HG03135 (cell line): Measurements from ENCODE around the gene ZNF622.
"Not testable (repeated sequence)": the region's sequence is repeated elsewhere in the genome, so short reads cannot be mapped to it uniquely, and the experiment has no call there.

Experiments used
- ATAC-seq: cut with Tn5 transposase; IDR thresholded peaks from one replicate; pipeline ENCODE4 v1.9.1; 2021; ENCODE audit warnings: mild to moderate bottlenecking, moderate library complexity; ENCODE audit not compliant: unreplicated experiment

ZNF622 gene

DNA sequence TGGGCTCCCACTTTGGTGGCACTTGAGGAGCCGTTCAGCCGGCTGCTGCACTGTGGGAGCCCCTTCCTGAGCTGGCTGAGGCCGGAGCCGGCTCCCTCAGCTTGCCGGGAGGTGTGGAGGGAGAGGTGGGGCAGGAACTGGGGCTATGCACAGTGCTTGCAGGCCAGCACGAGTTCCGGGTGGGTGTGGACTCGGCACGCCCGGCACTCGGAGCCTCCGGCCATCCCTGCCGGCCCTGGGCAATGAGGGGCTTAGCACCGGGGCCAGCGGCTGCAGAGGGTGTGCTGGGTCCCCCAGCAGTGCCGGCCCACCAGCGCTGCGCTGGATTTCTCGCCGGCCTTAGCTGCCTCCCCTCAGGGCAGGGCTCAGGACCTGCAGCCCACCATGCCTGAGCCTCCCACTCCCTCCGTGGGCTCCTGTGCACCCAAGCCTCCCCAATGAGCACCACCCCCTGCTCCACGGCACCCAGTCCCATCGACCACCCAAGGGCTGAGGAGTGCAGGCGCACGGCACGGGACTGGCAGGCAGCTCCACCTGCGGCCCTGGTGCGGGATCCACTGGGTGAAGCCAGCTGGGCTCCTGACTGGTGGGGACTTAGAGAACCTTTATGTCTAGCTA lies 29.4 kb downstream of the ZNF622 start:
- not testable (repeated sequence) for ATAC-seq

DNA sequence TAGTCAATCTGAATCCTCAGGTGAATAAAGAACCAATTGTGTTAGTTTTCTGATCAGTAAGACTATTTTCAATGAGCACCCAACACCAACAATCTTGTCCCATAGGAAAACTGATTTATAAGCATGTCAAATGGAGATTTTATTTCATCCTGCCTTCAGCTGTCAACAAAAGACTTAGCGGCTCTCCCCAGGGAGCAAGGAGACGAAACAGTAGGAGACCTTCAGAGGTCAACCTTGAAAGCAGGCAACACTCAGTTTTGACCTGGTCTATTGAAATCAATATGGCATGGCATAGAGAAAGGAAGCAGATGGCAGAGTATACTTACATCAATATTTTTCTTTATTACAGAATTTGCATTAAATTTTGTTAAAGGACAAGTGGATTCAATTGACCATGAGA lies 34.1 kb downstream of the ZNF622 start:
- ATAC-seq, result no peak

DNA sequence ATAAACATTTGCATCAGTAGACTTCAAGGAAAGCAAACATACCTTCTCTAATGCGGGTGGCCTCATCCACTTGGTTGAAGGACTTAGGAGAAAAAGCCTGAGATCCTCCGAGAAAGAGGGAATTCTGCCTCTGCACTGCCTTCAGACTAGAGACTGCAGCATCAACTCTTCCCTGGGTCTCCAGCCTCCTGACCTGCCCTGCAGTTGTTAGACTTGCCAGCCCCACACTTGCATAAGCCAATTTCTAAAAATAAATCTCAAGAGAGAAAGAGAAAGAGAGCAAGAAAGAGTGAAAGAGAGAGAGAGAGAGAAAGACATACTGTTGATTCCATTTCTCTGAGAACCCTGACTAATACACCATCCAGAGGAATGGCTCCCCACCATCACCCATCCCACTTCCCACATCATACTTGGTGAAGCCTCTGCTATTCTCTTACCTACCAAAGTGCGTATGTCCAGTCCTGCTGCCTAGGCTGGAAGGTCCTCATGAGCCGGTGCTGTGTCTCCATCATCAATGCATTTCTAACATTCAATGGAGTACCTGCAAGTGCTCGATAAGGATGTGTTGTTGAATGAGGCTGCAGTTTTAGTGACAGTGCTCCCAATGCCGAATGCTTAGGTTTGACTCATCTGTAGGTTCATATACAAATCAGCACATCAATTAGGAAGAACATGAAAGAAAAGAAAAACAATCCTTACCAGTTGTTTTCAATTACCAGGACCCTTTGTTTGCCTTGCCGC lies 35.1 kb downstream of the ZNF622 start:
- ATAC-seq, result no peak

GRCh38 chr5:16428359-16428758 lies 37.2 kb downstream of the ZNF622 start:
- no peak for ATAC-seq

GRCh38 chr5:16427587-16427986 lies 38.0 kb downstream of the ZNF622 start:
- no peak for ATAC-seq

DNA sequence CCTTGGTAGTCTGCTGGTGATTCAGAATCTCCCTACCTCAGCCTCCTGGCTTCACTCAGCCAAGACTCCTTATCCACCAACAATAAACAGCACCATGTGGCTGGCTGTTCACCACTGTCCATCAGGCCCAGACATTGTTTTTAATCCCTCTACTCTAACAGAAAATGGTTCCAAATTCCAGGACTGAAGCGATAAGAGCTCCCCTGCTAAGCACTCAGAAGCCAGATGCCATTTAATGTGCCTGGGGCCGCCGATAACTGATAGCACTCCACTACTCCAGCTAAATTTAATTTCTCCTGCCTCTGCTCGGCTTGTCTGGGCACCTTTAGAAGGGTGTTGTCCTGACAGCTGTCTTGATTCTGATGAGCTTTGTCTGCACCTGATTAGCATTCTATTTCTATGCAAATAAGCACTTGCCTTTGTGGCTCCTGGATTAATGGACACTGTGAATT lies 47.1 kb downstream of the ZNF622 start:
- ATAC-seq, result no peak

DNA sequence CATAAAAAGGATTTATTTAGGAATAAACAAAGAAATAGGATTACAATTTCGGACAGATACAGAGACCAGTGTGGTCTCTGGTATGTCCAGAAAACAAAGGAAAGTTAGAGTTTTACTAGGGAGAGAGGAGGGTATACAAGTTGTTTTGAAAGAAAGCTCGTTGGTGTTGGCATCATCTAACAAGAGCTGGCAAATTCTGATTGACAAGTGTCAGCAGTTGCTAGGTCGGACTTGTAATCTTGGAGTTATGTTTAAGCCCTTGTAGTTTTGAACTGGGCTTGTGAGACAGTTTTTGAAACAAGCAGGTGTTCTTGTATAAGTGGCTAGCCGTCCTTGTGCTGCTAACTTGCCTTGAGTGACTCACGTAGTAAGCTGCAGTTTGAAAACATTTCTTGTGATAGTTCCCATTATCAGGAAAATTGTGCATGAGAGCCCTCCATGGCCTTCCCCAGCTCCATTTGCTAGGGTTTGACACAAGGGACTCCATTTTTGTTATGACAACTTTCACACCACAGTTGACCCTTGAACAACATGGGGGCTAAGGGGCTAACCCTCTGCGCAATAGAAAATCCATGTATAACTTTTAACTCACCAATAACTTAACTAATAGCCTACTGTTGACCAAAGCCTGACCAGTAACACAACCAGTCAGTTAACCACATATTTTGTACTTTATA lies 48.1 kb downstream of the ZNF622 start:
- no peak for ATAC-seq

DNA sequence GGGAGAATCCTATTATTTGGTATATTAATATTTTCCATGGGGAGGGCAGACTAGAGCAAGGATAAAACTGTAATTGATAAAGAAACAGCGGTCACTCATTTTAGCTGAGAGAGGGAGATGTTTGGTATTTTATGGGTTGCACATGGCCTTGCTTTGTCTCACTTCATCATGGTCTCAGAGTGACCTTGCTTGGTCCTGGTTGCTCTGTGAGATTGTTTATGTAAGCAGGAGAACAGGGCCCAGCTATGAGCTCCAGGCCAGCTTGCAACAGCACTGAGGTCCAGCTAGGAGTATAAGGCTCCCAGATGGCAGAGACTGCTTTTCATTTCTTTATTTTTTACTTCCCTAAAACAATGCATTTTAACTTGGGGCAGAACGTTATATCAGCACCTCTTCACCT lies 50.7 kb downstream of the ZNF622 start:
- no peak for ATAC-seq

DNA sequence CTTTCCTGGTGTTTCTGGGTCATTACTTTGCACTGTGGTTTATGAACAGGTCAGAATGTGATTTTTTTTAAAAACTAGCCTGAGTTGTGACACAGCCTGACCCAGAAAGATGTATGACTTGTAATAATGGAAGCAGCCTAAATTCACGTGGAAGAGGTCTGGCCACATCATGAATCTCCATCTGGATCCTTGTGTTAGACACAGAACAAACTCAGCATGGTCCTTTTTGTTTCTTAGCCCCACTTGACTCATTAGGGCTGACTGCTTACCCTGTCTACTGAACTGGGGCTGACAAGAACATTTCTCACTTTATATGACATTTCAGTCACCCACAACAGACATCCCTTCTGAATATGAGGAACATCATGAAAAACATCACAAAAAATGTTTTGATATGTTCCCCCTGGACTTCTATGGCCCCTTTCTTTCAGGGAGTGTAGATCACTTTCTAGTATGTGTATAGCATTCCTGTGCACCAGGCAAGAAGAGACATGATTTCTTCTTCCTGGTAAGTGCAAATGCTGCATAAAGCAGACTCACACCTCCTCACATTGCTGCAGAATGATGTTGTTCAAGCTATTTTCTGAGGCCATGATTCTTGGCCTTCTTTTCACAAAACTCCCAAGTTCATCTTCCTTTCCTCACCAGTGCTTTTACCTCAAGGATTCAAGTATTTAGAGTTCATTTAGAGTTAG lies 52.3 kb downstream of the ZNF622 start:
- no peak for ATAC-seq

- no peak for ATAC-seq
Observed at GRCh38 chr5:16412556-16412955, 53.0 kb downstream of the ZNF622 start.

DNA sequence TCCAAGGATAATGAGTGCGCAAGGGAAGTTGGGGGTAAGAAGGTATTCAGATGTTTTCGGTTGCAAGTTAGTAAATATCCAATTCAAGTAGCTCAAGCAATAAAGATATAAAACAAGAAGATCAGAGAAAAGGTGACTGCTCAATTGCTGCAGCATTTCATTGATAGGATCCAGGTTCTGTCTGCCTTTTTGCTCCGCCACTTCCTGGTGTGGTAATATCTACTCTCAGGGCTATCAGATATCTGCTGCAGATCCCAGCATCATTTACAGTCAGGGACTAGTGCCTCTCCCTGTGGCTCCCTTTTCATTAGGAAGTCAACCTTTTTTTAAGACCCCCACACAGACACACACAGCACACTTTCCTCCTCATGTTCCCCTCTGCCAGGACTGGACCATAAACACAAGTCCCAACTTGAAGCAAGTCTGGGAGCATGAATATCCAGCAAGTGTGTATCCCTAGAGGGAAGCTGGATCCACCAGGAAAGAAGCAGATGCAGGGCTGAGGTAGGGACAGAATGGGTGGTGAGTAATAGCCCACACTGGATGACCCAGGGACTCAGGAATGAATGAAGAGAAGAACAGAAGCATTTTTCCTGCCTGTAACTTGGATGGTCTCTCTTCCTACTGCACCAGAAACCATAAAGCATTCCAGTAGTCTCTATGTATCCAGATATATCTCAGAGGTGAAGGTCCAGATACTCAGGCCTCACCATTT lies 53.7 kb downstream of the ZNF622 start:
- ATAC-seq, result no peak

GRCh38 chr5:16411235-16411634 lies 54.4 kb downstream of the ZNF622 start:
- ATAC-seq, result no peak

GRCh38 chr5:16410338-16410737 lies 55.3 kb downstream of the ZNF622 start:
- ATAC-seq, result no peak

DNA sequence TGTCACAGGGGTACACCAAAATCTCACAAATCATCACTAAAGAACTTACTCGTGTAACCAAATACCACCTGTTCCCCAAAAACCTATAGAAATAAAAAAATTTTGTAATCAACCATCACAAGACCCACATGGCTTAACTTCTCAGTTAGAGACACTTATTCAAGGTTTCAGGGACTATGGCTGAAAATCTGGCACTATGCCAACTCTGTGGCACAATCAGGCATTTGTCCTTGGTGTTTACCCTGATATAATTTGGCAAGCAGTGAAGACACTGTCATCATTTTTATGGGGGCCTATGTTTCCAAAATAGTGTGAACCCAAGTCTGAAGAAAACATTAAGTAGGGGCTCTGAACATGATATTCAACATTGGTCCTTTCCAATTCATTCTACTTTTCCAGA lies 59.0 kb downstream of the ZNF622 start:
- ATAC-seq, result no peak

DNA sequence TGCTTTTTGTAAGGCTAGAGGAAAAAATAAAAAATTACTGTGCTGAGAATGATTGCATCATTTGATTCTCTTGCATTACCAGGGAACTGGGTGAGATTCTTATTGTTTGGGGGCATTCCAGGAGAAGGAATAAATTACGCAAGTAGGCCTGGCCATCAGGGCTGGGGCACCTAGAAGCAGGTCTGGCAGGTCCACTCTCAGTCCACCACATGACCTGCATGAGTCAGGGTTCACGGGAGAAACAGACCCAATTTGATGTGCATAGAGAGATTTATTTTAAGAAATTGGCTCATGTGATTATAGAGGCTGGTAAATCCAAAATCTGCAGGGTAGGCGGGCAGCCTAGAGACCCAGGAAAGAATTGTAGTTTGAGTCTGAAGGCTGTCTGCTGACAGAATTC lies 59.6 kb downstream of the ZNF622 start:
- no peak for ATAC-seq
